Bone marrow (tissue), 2 donors: ENCODE data around the gene RHCG.

ENCODE experiments used
- DNase-seq, 2 donors: peaks; one replicate each; lab custom pipeline; 2025; lab: John Stamatoyannopoulos, UW

Gene RHCG

GRCh38 chr15:89496155-89497098 is at the start of gene RHCG:
Gene RHCG (minus strand): TSS chr15:89496583. CDS start chr15:89496544, 39 bp downstream.
- DNase-seq: no peak

GRCh38 chr15:89543389-89543788 is 47.0 kb upstream of the RHCG start:
- DNase-seq: no peak

- DNase-seq: no peak
Measured at GRCh38 chr15:89542369-89542768, 46.0 kb upstream of the RHCG start.

GRCh38 chr15:89539027-89539426 is 42.6 kb upstream of the RHCG start:
- DNase-seq: no peak

- DNase-seq: no peak
Measured at GRCh38 chr15:89533861-89534544, 37.6 kb upstream of the RHCG start.

- no peak for DNase-seq
Measured at GRCh38 chr15:89531796-89532537, 35.6 kb upstream of the RHCG start.

- no peak for DNase-seq
Measured at GRCh38 chr15:89530976-89531375, 34.6 kb upstream of the RHCG start.

GRCh38 chr15:89528757-89529352 is 32.5 kb upstream of the RHCG start:
- DNase-seq: no peak

GRCh38 chr15:89526601-89527441 is 30.4 kb upstream of the RHCG start:
- DNase-seq: no peak

- DNase-seq: no peak
Measured at GRCh38 chr15:89526181-89526580, 29.8 kb upstream of the RHCG start.

- no peak for DNase-seq
Measured at GRCh38 chr15:89524184-89524583, 27.8 kb upstream of the RHCG start.

- DNase-seq: no peak
Measured at GRCh38 chr15:89523101-89523500, 26.7 kb upstream of the RHCG start.

- no peak for DNase-seq
Measured at GRCh38 chr15:89521605-89522004, 25.2 kb upstream of the RHCG start.

- no peak for DNase-seq
Measured at GRCh38 chr15:89515477-89515876, 19.1 kb upstream of the RHCG start.

GRCh38 chr15:89514596-89515406 is 18.4 kb upstream of the RHCG start:
- DNase-seq: no peak

GRCh38 chr15:89514186-89514585 is 17.8 kb upstream of the RHCG start:
- DNase-seq: no peak

- no peak for DNase-seq
Measured at GRCh38 chr15:89513284-89513683, 16.9 kb upstream of the RHCG start.

GRCh38 chr15:89512631-89513030 is 16.2 kb upstream of the RHCG start:
- DNase-seq: no peak

- no peak for DNase-seq
Measured at GRCh38 chr15:89506026-89506686, 9.8 kb upstream of the RHCG start.

GRCh38 chr15:89504166-89504565 is 7.8 kb upstream of the RHCG start:
- DNase-seq: no peak
